ENCODE results near the gene SCAMP4. TPM values are rescaled to one million over a fixed set of nuclear protein-coding genes. Genes with fewer than 3 reads are reported as not detected.
"Not testable (repeated sequence)": the region's sequence is repeated elsewhere in the genome, so short reads cannot be mapped to it uniquely, and the experiment has no call there.

The SCAMP4 gene
- total RNA-seq, 1 experiment from 2014 or later = 69.0 TPM

DNA sequence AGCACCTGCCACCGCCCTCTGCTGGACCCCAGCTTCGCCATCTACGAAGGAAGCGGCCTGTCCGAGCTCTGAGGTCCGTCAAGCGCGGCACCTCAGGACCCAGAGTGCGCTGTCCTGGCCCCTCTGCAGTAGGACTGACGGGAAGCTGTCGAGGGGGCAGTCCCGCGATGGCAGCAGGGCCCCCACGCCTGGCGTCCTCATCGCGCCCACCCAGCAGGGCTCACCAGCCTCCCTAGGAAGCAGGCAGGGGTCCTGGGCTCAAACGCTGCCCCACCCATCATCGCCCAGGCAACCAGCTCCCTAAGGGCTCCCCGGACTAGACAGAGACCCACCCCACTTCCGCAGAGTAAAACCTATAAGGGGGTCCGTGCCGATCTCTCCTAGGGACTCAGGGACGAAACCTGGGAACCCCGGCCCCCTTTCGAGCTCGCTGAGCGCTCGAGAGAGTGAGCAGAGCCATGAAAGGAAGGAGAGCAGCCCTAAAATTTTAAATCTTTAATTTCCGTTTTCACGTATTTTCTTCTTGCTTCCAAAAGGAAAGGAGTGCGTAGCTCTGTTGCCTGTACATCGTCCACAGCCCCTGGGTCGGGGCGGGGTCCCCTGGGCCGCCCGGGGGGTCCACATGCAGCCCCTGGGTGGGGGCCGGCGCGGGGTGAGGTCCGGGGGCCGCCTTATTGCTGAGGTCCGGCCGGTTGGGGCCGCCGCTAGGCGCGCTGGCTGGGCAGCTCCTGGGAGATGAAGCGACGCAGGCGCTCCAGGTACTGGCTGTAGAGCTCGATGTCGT lies 28.5 kb upstream of the SCAMP4 start:
- H3K27me3 ChIP-seq (ENCODE audit: insufficient read depth, low read length); H3K4ac ChIP-seq (ENCODE audit: low read depth, low read length); H2BK12ac ChIP-seq (ENCODE audit: insufficient read length, low read depth, low read length); H4K91ac ChIP-seq (ENCODE audit: insufficient read length, low read depth, low read length); H3K23ac ChIP-seq (ENCODE audit: insufficient read length, low read depth, low read length); H2BK15ac ChIP-seq (ENCODE audit: low read depth, low read length); H2AK5ac ChIP-seq (ENCODE audit: insufficient read length, low read length); H3K9me3 Mint-ChIP-seq; H3K9me3 ChIP-seq (ENCODE audit: control insufficient read depth, low read depth, low read length); H3T11ph ChIP-seq (ENCODE audit: low read length); H3K27me3 Mint-ChIP-seq (ENCODE audit: low read depth); H4K8ac ChIP-seq (replicated peaks; ENCODE audit: insufficient read length, low read depth, low read length); H3K79me2 ChIP-seq (ENCODE audit: insufficient read depth, low read length); H2BK120ac ChIP-seq (ENCODE audit: low read depth, low read length, poor library complexity, severe bottlenecking); H2AFZ ChIP-seq (ENCODE audit: low read length); H3K79me1 ChIP-seq (ENCODE audit: insufficient read depth, low read depth, low read length, poor library complexity, severe bottlenecking); H4K20me1 ChIP-seq (ENCODE audit: control insufficient read depth, insufficient read depth, insufficient read length); DNase-seq; H3K36me3 Mint-ChIP-seq (ENCODE audit: insufficient read depth in 1 of 3, low read depth in 3 of 3); H2BK20ac ChIP-seq (ENCODE audit: low read depth, low read length, poor library complexity, severe bottlenecking); H4K5ac ChIP-seq (ENCODE audit: insufficient read length, low read depth, low read length); H3K56ac ChIP-seq (ENCODE audit: insufficient read length, low read depth, low read length); H3K4me1 ChIP-seq (ENCODE audit: insufficient read depth, low read length); H2BK5ac ChIP-seq (ENCODE audit: insufficient read length, low read length); H3K27ac ChIP-seq (ENCODE audit: insufficient read length, low read depth, low read length): not testable (repeated sequence)
- peak overlapping the region in 1 of 3 experiments; percentile 57; a peak in 2 of 7 replicates for H3K27ac Mint-ChIP-seq
- peak overlapping the region; percentile 85 for H3K4me2 ChIP-seq (ENCODE audit: insufficient read depth, insufficient read length, low read length)
- H3K18ac ChIP-seq (ENCODE audit: insufficient read length, low read depth, low read length) = peak overlapping the region; percentile 71
- H3K14ac ChIP-seq (ENCODE audit: insufficient read depth, low read length) = peak overlapping the region; percentile 79; the same call in 1 of the 2 replicates
- H3K4me3 Mint-ChIP-seq = peak overlapping the region; percentile 98 to 99
- H3K23me2 ChIP-seq (ENCODE audit: insufficient read length, low read depth, low read length, poor library complexity, severe bottlenecking) = peaks cover 21% of the 10 kb centered on the region
- WGBS (ENCODE audit: extremely low coverage, insufficient read length, low lambda C conversion rate) = no CpG with 5 or more reads among the region's 53 CpGs
- H3K9ac ChIP-seq (ENCODE audit: extremely low read depth, insufficient read length, low read length) = peak overlapping the region; percentile 56
- H3K4me1 Mint-ChIP-seq = peaks cover 14 to 15% of the 10 kb centered on the region in 2 experiments
- TF ChIP-seq, protein P1, sequence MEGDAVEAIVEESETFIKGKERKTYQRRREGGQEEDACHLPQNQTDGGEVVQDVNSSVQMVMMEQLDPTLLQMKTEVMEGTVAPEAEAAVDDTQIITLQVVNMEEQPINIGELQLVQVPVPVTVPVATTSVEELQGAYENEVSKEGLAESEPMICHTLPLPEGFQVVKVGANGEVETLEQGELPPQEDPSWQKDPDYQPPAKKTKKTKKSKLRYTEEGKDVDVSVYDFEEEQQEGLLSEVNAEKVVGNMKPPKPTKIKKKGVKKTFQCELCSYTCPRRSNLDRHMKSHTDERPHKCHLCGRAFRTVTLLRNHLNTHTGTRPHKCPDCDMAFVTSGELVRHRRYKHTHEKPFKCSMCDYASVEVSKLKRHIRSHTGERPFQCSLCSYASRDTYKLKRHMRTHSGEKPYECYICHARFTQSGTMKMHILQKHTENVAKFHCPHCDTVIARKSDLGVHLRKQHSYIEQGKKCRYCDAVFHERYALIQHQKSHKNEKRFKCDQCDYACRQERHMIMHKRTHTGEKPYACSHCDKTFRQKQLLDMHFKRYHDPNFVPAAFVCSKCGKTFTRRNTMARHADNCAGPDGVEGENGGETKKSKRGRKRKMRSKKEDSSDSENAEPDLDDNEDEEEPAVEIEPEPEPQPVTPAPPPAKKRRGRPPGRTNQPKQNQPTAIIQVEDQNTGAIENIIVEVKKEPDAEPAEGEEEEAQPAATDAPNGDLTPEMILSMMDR (conservative IDR thresholded peaks at IDR 0.05) = peak; percentile 51; the same call in 1 of the 3 replicates

- H3K4me1 Mint-ChIP-seq = peaks cover 17 to 18% of the 10 kb centered on the region in 2 experiments
- H4K91ac ChIP-seq (ENCODE audit: insufficient read length, low read depth, low read length); H2AK5ac ChIP-seq (ENCODE audit: insufficient read length, low read length); H2BK5ac ChIP-seq (ENCODE audit: insufficient read length, low read length); H3K9ac ChIP-seq (ENCODE audit: extremely low read depth, insufficient read length, low read length); H2BK20ac ChIP-seq (ENCODE audit: low read depth, low read length, poor library complexity, severe bottlenecking); H3K9me3 ChIP-seq (ENCODE audit: control insufficient read depth, low read depth, low read length); H4K20me1 ChIP-seq (ENCODE audit: control insufficient read depth, insufficient read depth, insufficient read length); H3K79me1 ChIP-seq (ENCODE audit: insufficient read depth, low read depth, low read length, poor library complexity, severe bottlenecking); H3K27me3 Mint-ChIP-seq (ENCODE audit: low read depth); H2BK12ac ChIP-seq (ENCODE audit: insufficient read length, low read depth, low read length); H2AFZ ChIP-seq (ENCODE audit: low read length); H3K27ac ChIP-seq (ENCODE audit: insufficient read length, low read depth, low read length); H4K8ac ChIP-seq (replicated peaks; ENCODE audit: insufficient read length, low read depth, low read length); H3K79me2 ChIP-seq (ENCODE audit: insufficient read depth, low read length); H3K4me1 ChIP-seq (ENCODE audit: insufficient read depth, low read length); H3K4me2 ChIP-seq (ENCODE audit: insufficient read depth, insufficient read length, low read length); H3K36me3 Mint-ChIP-seq (ENCODE audit: insufficient read depth in 1 of 3, low read depth in 3 of 3); H3T11ph ChIP-seq (ENCODE audit: low read length); H3K4me3 Mint-ChIP-seq; H2BK120ac ChIP-seq (ENCODE audit: low read depth, low read length, poor library complexity, severe bottlenecking); H2BK15ac ChIP-seq (ENCODE audit: low read depth, low read length); H3K23ac ChIP-seq (ENCODE audit: insufficient read length, low read depth, low read length); H4K5ac ChIP-seq (ENCODE audit: insufficient read length, low read depth, low read length); H3K4ac ChIP-seq (ENCODE audit: low read depth, low read length); H3K27ac Mint-ChIP-seq; H3K14ac ChIP-seq (ENCODE audit: insufficient read depth, low read length); H3K56ac ChIP-seq (ENCODE audit: insufficient read length, low read depth, low read length); H3K9me3 Mint-ChIP-seq; H3K18ac ChIP-seq (ENCODE audit: insufficient read length, low read depth, low read length); H3K27me3 ChIP-seq (ENCODE audit: insufficient read depth, low read length): not testable (repeated sequence)
- peaks cover 19% of the 10 kb centered on the region for H3K23me2 ChIP-seq (ENCODE audit: insufficient read length, low read depth, low read length, poor library complexity, severe bottlenecking)
- DNase-seq = peak; percentile 38
- no CpG with 5 or more reads among the region's 47 CpGs for WGBS (ENCODE audit: extremely low coverage, insufficient read length, low lambda C conversion rate)
Measured at GRCh38 chr19:1877280-1877660, 27.9 kb upstream of the SCAMP4 start.

Measured in H9 (cell line).